HCT116 (cell line): ENCODE measurements around the gene NAIP.
"Not testable (repeated sequence)": the region's sequence is repeated elsewhere in the genome, so short reads cannot be mapped to it uniquely, and the experiment has no call there.

ENCODE experiments used
- CBX3 ChIP-seq: IDR thresholded peaks from 2 replicates; pipeline ENCODE4 v1.6.1; 2012; ENCODE audit warnings: low read depth
- EZH2 ChIP-seq: fragments of 200-600 bp; sonication (generic); IDR thresholded peaks from 2 replicates; pipeline ENCODE4 v1.6.1; 2017; ENCODE audit warnings: antibody characterized with exemption, mixed run types
- EZH2phosphoT487 ChIP-seq: fragments of 200-600 bp; IDR thresholded peaks from 2 replicates; pipeline ENCODE4 v1.6.1; 2018; ENCODE audit warnings: antibody characterized with exemption, borderline replicate concordance
- JUND ChIP-seq: IDR thresholded peaks from 2 replicates; pipeline ENCODE4 v1.6.1; 2012
- POLR2A ChIP-seq: IDR thresholded peaks from 2 replicates; pipeline ENCODE4 v1.7.0; 2011; ENCODE audit warnings: borderline replicate concordance; ENCODE audit not compliant: insufficient read depth, insufficient read length; ENCODE audit errors: extremely low read depth
- ZFX ChIP-seq: fragments of 450-650 bp; IDR thresholded peaks from 2 replicates; pipeline ENCODE4 v1.6.1; 2017
- ZNF274 ChIP-seq: fragments of 200-500 bp; sonication (Bioruptor generic); IDR thresholded peaks from 2 replicates; pipeline ENCODE4 v1.6.1; 2014; ENCODE audit warnings: mild to moderate bottlenecking, low read depth, low read length, inconsistent platforms
- TF ChIP-seq, protein P1 (sequence below), 3 experiments: fragments of 200-600 bp in 1 of 3; sonication (generic) in 1 of 3; IDR thresholded peaks in 2 of 3; conservative IDR thresholded peaks in 1 of 3; 2 replicates each; pipeline ENCODE4 v1.5.1; 2012 to 2017; ENCODE audit warnings: low read depth in 2 of 3, low read length in 2 of 3, antibody characterized with exemption in 1 of 3, borderline replicate concordance in 1 of 3, control low read depth in 1 of 3, mild to moderate bottlenecking in 1 of 3, mixed read lengths in 1 of 3, mixed run types in 1 of 3, moderate library complexity in 1 of 3; ENCODE audit not compliant: insufficient read depth in 1 of 3
- TF ChIP-seq, protein P2 (sequence below): IDR thresholded peaks from 2 replicates; pipeline ENCODE4 v1.6.1; 2012; ENCODE audit warnings: low read depth

DNA sequence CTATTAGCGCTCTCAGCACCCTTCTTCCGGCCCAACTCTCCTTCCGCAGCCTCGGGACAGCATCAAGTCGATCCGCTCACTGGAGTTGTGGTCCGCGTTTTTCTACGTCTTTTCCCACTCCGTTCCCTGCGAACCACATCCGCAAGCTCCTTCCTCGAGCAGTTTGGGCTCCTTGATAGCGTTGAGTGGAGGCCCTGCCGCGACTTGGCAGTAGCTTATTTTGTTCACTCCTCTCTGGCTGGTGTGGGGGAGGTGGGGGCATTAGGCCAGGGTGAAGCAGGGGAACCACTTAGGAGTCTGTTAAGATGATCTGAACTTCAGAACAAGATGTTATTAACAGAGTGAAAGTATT, 100.0 kb downstream of the NAIP start:
- not testable (repeated sequence) for TF ChIP-seq CBX3, POLR2A, EZH2phosphoT487, JUND, ZNF274, EZH2, ZFX
- TF ChIP-seq, protein P1, sequence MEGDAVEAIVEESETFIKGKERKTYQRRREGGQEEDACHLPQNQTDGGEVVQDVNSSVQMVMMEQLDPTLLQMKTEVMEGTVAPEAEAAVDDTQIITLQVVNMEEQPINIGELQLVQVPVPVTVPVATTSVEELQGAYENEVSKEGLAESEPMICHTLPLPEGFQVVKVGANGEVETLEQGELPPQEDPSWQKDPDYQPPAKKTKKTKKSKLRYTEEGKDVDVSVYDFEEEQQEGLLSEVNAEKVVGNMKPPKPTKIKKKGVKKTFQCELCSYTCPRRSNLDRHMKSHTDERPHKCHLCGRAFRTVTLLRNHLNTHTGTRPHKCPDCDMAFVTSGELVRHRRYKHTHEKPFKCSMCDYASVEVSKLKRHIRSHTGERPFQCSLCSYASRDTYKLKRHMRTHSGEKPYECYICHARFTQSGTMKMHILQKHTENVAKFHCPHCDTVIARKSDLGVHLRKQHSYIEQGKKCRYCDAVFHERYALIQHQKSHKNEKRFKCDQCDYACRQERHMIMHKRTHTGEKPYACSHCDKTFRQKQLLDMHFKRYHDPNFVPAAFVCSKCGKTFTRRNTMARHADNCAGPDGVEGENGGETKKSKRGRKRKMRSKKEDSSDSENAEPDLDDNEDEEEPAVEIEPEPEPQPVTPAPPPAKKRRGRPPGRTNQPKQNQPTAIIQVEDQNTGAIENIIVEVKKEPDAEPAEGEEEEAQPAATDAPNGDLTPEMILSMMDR (IDR thresholded peaks at IDR 0.05 in 2 of 3, conservative IDR thresholded peaks at IDR 0.05 in 1 of 3; ENCODE audit: borderline replicate concordance in 1 of 3, insufficient read depth in 1 of 3, low read depth in 2 of 3, low read length in 2 of 3): not testable (repeated sequence)
- TF ChIP-seq, protein P2, sequence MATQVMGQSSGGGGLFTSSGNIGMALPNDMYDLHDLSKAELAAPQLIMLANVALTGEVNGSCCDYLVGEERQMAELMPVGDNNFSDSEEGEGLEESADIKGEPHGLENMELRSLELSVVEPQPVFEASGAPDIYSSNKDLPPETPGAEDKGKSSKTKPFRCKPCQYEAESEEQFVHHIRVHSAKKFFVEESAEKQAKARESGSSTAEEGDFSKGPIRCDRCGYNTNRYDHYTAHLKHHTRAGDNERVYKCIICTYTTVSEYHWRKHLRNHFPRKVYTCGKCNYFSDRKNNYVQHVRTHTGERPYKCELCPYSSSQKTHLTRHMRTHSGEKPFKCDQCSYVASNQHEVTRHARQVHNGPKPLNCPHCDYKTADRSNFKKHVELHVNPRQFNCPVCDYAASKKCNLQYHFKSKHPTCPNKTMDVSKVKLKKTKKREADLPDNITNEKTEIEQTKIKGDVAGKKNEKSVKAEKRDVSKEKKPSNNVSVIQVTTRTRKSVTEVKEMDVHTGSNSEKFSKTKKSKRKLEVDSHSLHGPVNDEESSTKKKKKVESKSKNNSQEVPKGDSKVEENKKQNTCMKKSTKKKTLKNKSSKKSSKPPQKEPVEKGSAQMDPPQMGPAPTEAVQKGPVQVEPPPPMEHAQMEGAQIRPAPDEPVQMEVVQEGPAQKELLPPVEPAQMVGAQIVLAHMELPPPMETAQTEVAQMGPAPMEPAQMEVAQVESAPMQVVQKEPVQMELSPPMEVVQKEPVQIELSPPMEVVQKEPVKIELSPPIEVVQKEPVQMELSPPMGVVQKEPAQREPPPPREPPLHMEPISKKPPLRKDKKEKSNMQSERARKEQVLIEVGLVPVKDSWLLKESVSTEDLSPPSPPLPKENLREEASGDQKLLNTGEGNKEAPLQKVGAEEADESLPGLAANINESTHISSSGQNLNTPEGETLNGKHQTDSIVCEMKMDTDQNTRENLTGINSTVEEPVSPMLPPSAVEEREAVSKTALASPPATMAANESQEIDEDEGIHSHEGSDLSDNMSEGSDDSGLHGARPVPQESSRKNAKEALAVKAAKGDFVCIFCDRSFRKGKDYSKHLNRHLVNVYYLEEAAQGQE: not testable (repeated sequence)
